SH-SY5Y (cell line): ENCODE measurements around the gene CHST11.

Source experiments
- GATA2 ChIP-seq: IDR thresholded peaks from 2 replicates; pipeline ENCODE4 v1.6.1; 2011; ENCODE audit warnings: mild to moderate bottlenecking, low read depth, low read length
- GATA3 ChIP-seq: IDR thresholded peaks from 2 replicates; pipeline ENCODE4 v1.6.1; 2011; ENCODE audit warnings: low read depth, mild to moderate bottlenecking, low read length, moderate library complexity

DNA sequence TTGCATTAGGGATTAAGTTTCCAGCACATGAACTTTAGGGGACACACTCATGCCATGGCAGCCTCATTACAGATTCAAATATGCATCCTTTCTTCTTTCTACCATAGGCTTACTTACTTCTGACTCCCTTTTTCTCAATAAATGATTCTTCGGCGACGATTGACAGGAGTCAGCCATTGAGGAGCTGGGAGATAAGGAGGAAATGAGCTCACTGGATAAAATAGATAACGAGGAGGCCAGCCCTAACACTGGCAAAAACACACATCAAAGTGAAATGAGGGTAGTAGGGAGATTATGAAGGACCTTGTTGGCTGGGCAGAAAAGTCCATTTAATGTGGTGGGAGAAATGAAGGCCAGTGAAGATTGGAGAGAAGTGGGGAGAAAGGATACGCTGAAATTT lies 329.1 kb downstream of the CHST11 start:
- TF ChIP-seq GATA3 (no peak), GATA2 (no peak)
